Neural progenitor cell (in vitro differentiated cells): ENCODE measurements around the gene ZNF787.

Source experiments
- EZH2phosphoT487 ChIP-seq: fragments of 200-600 bp; sonication (generic); IDR thresholded peaks from 2 replicates; pipeline ENCODE4 v1.6.1; 2017; ENCODE audit warnings: antibody characterized with exemption
- TF ChIP-seq, protein P1 (sequence below): fragments of 200-600 bp; sonication (generic); IDR thresholded peaks from 2 replicates; pipeline ENCODE4 v1.5.1; 2017; ENCODE audit warnings: antibody characterized with exemption, mild to moderate bottlenecking

- TF ChIP-seq, protein P1, sequence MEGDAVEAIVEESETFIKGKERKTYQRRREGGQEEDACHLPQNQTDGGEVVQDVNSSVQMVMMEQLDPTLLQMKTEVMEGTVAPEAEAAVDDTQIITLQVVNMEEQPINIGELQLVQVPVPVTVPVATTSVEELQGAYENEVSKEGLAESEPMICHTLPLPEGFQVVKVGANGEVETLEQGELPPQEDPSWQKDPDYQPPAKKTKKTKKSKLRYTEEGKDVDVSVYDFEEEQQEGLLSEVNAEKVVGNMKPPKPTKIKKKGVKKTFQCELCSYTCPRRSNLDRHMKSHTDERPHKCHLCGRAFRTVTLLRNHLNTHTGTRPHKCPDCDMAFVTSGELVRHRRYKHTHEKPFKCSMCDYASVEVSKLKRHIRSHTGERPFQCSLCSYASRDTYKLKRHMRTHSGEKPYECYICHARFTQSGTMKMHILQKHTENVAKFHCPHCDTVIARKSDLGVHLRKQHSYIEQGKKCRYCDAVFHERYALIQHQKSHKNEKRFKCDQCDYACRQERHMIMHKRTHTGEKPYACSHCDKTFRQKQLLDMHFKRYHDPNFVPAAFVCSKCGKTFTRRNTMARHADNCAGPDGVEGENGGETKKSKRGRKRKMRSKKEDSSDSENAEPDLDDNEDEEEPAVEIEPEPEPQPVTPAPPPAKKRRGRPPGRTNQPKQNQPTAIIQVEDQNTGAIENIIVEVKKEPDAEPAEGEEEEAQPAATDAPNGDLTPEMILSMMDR = no peak
- TF ChIP-seq EZH2phosphoT487 = no peak
Measured at GRCh38 chr19:56092685-56093631, 28.1 kb downstream of the ZNF787 start.
